Cortex of kidney (tissue), 1 donor: ENCODE measurements around the gene ASB4.

Experiments used
- DNase-seq: peaks from one replicate; lab custom pipeline; 2025; lab: John Stamatoyannopoulos, UW

Gene ASB4

GRCh38 chr7:95526128-95526738 lies 40.5 kb downstream of the ASB4 start:
- no peak for DNase-seq

DNA sequence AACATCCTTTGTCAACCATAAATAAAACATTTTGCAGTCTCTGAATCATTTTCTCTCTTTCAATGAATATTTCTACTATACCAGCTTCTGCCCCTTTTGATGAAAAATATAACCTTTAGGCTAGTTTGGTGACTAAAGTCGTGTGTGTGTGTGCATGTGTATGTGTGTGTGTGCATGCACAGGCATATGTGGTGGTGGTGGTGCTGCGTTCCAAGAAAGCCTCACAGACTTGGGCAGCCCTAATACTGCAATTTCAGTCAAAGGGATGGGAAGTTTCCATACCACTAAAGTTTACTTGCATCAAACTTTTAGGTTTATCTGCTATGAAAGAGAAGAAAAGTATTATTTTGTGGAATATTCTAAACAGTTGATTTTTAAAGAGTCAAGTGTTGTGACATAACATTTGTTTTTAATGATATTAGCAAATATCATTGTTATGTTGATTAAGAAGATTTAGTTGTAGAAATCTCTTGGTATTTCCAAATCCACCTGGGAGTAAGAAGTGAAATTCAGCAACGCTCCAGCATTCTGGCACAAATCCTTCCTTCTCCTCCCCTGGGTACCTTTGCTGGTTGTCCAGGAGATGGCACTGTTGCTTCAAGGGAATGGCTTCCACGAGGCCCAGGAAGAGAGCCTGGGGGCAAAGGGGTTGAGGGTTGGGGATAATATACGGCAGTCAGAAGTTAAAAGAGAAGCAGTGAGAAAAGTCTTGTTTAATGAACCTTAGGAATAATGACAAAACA lies 41.5 kb downstream of the ASB4 start:
- no peak for DNase-seq

DNA sequence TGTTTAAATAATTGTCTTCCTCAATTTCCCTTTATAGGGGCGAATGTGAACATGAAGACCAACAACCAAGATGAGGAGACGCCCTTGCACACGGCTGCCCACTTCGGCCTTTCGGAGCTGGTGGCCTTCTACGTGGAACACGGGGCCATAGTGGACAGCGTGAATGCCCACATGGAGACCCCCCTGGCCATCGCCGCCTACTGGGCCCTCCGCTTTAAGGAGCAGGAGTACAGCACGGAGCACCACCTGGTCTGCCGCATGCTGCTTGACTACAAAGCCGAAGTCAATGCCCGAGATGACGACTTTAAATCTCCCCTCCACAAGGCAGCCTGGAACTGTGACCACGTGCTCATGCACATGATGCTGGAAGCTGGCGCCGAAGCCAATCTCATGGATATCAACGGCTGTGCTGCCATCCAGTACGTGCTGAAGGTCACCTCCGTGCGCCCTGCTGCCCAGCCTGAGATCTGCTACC lies 42.1 kb downstream of the ASB4 start:
- no peak for DNase-seq

DNA sequence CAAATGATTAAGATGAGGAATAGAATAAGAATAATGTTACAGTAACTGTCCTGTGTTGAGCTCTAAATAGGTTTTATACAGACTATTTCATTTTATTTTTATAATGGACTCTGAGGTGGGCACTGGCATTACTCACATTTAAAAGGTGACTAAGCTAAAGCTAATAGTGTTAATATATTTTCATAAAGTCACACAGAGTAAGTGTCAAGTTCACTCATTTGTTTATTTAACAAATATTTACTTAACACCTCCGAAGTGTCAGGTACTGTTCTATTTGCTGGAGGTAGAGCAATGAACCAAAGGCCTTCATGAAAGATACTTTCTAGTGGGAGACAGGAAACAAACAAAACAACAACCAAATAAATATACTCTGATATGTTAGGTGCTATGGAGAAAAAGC lies 44.0 kb downstream of the ASB4 start:
- DNase-seq, result no peak

GRCh38 chr7:95530881-95531280 lies 45.1 kb downstream of the ASB4 start:
- DNase-seq, result no peak

- DNase-seq, result no peak
Measured at GRCh38 chr7:95531605-95532219, 46.0 kb downstream of the ASB4 start.

- DNase-seq, result no peak
Measured at GRCh38 chr7:95534796-95535195, 49.1 kb downstream of the ASB4 start.

- no peak for DNase-seq
Measured at GRCh38 chr7:95535662-95536061, 49.9 kb downstream of the ASB4 start.

DNA sequence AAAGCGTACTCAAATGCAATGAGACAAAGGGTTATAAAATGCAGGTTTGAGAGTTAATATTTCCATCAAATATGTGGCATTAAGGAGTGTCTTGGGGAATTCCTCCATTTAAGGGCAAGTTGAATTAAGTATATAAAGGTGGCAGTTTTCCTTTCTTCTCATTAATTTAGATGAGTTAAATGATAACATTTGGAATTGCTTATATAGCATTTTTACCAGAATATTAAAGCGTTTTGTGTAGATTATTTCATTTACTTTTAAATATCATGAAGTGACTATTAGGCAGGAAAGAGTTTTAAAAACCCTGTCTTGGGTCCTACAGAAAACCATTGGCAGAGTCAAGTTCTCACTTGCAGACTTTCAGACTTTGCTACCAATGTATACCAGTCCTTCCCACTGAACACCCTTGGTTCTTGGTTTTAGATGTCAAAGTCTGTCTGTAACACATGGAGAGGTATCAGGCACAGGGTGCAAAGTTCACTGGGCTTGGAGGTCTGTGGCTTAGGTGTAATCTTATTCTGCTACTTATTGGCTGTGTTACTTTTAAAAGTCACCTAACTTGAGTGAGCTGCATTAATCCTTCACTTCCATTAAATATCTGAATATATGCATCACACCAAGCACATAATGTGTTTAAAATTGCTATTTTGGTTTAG lies 51.0 kb downstream of the ASB4 start:
- no peak for DNase-seq

GRCh38 chr7:95537468-95537867 lies 51.7 kb downstream of the ASB4 start:
- DNase-seq, result no peak

DNA sequence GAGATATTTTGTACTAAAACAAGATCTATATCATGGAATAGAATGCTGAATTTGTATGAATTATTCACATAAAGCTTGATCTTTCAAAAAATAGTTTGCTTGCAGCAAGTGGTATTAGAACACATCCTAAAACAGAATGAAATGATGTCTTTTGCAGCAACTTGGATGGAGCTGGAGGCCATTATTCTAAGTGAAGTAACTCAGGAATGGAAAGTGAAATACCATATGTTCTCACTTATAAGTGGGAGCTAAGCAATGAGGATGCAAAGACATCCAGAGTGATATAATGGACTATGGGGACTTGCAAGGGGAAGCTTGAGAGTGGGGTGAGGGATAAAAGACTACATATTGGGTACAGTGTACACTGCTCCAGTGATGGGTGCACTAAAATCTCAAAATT lies 53.7 kb downstream of the ASB4 start:
- DNase-seq, result no peak

GRCh38 chr7:95540366-95540765 lies 54.6 kb downstream of the ASB4 start:
- DNase-seq, result no peak

GRCh38 chr7:95543312-95543711 lies 57.6 kb downstream of the ASB4 start:
- DNase-seq, result no peak

- no peak for DNase-seq
Measured at GRCh38 chr7:95544171-95544570, 58.4 kb downstream of the ASB4 start.

DNA sequence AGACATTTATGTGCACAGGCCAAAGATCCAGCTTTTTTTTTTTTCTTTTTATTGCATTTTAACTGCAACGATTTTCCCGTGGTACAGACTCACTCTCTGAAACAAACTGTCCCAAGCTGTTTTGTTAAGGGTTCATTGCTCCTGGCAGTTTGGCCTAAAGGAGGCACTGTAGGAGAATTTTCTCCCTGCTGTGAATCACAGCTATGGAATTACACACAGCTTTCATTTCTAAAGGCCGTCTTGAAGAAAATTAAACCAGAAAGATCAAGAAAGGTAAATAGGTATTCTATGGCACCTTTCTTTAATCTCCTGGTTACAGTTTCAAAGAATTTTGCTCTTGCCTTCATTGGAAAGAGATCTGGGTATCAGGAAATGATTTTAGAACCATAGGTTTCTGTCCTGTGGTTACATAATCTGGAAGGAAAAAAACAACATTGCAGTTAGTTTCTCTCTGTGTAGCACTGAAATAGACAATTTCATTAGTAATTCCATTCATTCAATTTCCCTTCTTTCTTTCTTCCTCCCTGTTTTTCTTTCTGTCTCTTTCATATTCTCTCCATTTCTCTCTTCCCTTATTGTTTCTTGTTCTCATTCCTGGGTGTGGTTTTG lies 59.4 kb downstream of the ASB4 start:
- DNase-seq, result no peak

GRCh38 chr7:95545673-95546072 lies 59.9 kb downstream of the ASB4 start:
- no peak for DNase-seq

GRCh38 chr7:95546647-95547046 lies 60.9 kb downstream of the ASB4 start:
- no peak for DNase-seq

DNA sequence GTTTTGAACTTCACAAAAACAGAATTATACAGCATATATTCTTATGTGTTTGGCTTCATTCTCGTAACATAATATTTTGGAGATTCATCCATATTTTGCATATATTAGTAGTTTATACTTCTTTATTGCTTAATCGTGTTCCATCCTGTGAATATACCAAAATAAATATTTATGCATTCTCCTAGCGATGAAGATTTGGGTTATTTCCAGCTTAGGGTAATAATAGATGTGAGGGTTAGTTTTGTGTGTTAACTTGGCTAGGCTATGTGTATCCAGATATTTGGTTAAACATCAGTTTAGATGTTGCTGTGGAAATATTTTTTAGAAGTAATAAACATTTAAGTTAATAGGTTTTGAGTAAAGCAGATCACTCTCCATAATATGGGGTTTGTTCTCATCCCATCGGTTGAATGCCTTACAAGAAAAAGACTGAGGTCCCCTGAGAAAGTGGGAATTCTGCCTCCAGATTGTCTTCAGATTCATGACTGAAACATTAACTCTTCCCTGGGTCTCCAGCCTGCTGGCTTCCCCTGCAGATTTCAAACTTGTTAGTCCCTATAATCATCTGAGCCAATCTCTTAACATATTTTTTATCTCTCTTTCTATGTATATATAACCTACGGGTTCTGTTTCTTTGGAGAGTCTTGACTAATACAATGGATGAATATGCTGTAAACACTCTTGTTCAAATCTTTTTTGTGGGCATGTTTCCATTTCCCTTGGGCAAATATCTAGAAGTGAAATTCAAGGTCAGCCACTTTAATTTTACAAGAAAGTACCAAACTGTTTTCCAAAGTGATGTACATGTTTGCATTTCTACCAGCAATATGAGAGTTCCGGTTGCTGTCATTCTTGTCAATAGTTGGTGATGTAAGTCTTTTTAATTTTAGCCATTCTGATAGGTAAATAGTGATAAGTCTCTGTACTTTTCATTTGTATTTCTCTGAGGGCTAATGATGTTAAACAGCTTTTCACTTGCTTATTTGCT lies 61.9 kb downstream of the ASB4 start:
- no peak for DNase-seq

- no peak for DNase-seq
Measured at GRCh38 chr7:95549818-95550529, 64.2 kb downstream of the ASB4 start.

DNA sequence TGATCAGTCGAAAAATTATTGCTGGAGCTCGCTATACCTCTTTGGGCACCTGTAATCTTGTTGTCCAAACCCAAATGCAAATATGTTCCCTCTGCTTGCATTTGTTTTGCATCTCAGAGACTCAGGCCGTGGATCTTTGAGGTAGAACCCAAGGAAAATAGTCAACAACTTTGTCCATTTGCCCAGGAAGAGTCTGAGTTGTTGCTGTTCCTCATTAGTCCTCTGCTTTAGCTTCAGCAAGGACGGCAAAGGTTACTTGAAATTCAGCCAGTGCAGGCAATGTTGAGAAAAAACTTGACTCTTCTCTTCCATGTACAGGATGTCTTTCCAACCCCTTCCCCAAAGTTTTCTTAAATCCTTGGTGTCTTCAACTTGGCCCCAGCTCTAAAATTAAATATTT lies 64.8 kb downstream of the ASB4 start:
- no peak for DNase-seq
